A673 (cell line): ENCODE data around the gene DLG3. TPM values are rescaled to one million over a fixed set of nuclear protein-coding genes. Genes with fewer than 3 reads are reported as not detected.

ENCODE experiments used
- BruUV-seq: library from RNA; stranded (reverse); fragments of 400-500 nt; replicated peaks from 2 replicates; lab custom pipeline; 2021; lab: Mats Ljungman, UMichigan
- CTCF ChIA-PET: fragments of 300-600 bp; sonication (Branson Sonifier 250); formaldehyde crosslinking; loops from one replicate; lab custom pipeline; 2022; ENCODE audit warnings: antibody characterized with exemption; lab: Charles Lee
- POLR2A ChIA-PET: fragments of 300-600 bp; sonication (Branson Sonifier 250); formaldehyde crosslinking; loops from one replicate; lab custom pipeline; 2022; ENCODE audit warnings: antibody characterized with exemption; ENCODE audit not compliant: low non-redundant PET; lab: Charles Lee
- DNase-seq: peaks from one replicate; pipeline ENCODE4 v3.0.0-alpha.2; 2015; ENCODE audit warnings: low spot score
- H3K27ac ChIP-seq: fragments of 200-600 bp; sonication (generic); 2 replicates; pipeline ENCODE4 v1.5.1; 2016; ENCODE audit warnings: mixed run types, low read depth, mild to moderate bottlenecking, mixed read lengths, antibody characterized with exemption, low read length; ENCODE audit not compliant: poor library complexity, severe bottlenecking
- H3K27me3 ChIP-seq: fragments of 200-600 bp; sonication (generic); replicated peaks from 2 replicates; pipeline ENCODE4 v1.6.1; 2017; ENCODE audit warnings: mixed run types, low read depth, mild to moderate bottlenecking, mixed read lengths, antibody characterized with exemption, low read length; ENCODE audit not compliant: insufficient read depth, poor library complexity
- H3K36me3 ChIP-seq: fragments of 200-600 bp; sonication (generic); 2 replicates; pipeline ENCODE4 v1.6.1; 2016; ENCODE audit warnings: mixed run types, mild to moderate bottlenecking, mixed read lengths, antibody characterized with exemption, low read length; ENCODE audit not compliant: insufficient read depth, poor library complexity, severe bottlenecking
- H3K4me1 ChIP-seq: fragments of 200-600 bp; sonication (generic); 2 replicates; pipeline ENCODE4 v1.6.1; 2017; ENCODE audit warnings: mixed run types, mild to moderate bottlenecking, mixed read lengths, antibody characterized with exemption, low read length; ENCODE audit not compliant: insufficient read depth, poor library complexity, severe bottlenecking
- H3K4me3 ChIP-seq: fragments of 200-600 bp; sonication (generic); 2 replicates; pipeline ENCODE4 v1.5.1; 2016; ENCODE audit warnings: low read depth, mixed run types, mild to moderate bottlenecking, mixed read lengths, low read length; ENCODE audit not compliant: poor library complexity, severe bottlenecking
- H3K9me3 ChIP-seq: fragments of 200-600 bp; sonication (generic); 2 replicates; pipeline ENCODE4 v1.6.1; 2016; ENCODE audit warnings: mixed run types, low read depth, mild to moderate bottlenecking, mixed read lengths, antibody characterized with exemption, low read length; ENCODE audit not compliant: poor library complexity, severe bottlenecking
- EZH2 ChIP-seq: fragments of 200-600 bp; sonication (generic); IDR thresholded peaks from 2 replicates; pipeline ENCODE4 v1.6.1; 2017; ENCODE audit warnings: borderline replicate concordance, low read depth, mild to moderate bottlenecking, mixed read lengths, antibody characterized with exemption, low read length; ENCODE audit not compliant: poor library complexity, severe bottlenecking
- intact Hi-C: fragments of 100-400 bp; cut with micrococcal nuclease; formaldehyde crosslinking; loops from one replicate; pipeline ENCODE4 v1.10.0; 2022; ENCODE audit not compliant: unreplicated experiment
- total RNA-seq: library from RNA; stranded (reverse); gene quantifications from 2 replicates; pipeline ENCODE4 v1.2.3, GENCODE V29; 2021
- TF ChIP-seq, protein P1 (sequence below): fragments of 300-800, 200-600 bp; sonication (generic); conservative IDR thresholded peaks from 2 replicates; pipeline ENCODE4 v1.5.1; 2017; ENCODE audit warnings: low read depth, mild to moderate bottlenecking, antibody characterized with exemption, low read length, moderate library complexity, mixed read lengths

DLG3 gene
- total RNA-seq, 1 experiment from 2014 or later = 32.8 TPM

DNA sequence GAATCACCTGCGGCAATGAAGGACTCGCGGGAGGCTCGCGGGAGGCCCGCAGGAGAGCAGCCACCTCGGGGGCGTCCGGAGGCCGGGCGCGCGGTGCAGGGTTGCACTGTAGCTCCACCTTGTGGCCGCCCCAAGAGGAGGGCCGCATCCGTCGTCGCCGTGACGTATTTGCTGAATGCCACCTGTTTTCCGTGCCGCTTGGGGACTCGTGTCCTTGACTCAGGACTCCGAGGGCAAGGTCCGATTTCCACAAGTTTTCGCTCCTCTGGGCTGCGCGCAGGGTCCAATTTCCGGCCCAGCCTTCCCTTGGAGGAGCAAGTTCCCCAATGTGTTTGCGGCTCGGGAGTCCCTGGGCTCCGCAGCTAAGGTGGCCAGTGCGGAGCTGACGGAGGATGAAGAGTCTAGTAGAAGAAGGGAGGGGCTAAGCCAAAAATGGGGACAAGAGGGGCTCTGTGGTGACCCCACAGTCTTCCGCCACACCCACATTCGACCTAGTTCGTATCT, 10.7 kb upstream of the DLG3 start:
- H3K9me3 ChIP-seq = no peaks in the 10 kb centered on the region
- DNase-seq = peak; percentile 57
- intact Hi-C loops = no loop called here
- peak overlapping the region; percentile 63 for H3K27ac ChIP-seq
- H3K27me3 ChIP-seq = no peaks in the 10 kb centered on the region
- no peaks in the 10 kb centered on the region for H3K36me3 ChIP-seq
- H3K4me1 ChIP-seq = no peaks in the 10 kb centered on the region
- ChIA-PET POLR2A (no interaction called here), CTCF (interaction anchor here (0.6 to 0.8 kb wide), 2 partner anchors 9 to 20 kb away, joined by 3 to 9 read pairs; no protein-coding TSS in a partner anchor)
- H3K4me3 ChIP-seq = peak overlapping the region; percentile 64
- no TSS peak for BruUV-seq
- TF ChIP-seq EZH2 = no peak
- TF ChIP-seq, protein P1, sequence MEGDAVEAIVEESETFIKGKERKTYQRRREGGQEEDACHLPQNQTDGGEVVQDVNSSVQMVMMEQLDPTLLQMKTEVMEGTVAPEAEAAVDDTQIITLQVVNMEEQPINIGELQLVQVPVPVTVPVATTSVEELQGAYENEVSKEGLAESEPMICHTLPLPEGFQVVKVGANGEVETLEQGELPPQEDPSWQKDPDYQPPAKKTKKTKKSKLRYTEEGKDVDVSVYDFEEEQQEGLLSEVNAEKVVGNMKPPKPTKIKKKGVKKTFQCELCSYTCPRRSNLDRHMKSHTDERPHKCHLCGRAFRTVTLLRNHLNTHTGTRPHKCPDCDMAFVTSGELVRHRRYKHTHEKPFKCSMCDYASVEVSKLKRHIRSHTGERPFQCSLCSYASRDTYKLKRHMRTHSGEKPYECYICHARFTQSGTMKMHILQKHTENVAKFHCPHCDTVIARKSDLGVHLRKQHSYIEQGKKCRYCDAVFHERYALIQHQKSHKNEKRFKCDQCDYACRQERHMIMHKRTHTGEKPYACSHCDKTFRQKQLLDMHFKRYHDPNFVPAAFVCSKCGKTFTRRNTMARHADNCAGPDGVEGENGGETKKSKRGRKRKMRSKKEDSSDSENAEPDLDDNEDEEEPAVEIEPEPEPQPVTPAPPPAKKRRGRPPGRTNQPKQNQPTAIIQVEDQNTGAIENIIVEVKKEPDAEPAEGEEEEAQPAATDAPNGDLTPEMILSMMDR = peak; percentile 72

DNA sequence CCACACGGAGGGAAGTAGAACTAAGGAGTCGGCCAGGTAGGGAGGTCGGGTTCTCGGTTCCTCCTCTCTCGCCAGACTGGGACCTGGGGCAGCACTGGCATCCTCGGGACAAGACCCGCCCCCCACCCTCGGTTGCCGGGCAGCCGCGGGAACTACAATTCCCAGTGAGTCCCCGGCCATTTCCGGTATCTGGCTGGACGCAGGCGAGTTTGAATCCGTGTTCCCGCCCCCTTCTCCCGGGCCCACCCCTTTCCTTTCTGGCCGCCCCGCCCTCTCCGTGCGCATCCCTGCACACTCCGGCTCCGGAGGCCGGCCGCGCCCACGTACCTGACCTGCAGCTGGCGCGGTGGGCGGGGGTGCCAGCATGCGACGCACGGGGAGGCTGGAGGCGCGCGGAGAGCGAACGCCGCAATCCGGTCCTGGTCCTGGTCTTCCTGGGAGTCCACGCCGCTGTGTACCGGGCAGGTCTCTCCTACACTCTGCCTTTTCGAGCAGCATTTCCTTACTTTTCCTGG, 10.2 kb upstream of the DLG3 start:
- H3K36me3 ChIP-seq = no peaks in the 10 kb centered on the region
- CTCF ChIA-PET = interaction anchor here (0.6 to 0.8 kb wide), 2 partner anchors 9 to 20 kb away, joined by 3 to 9 read pairs; no protein-coding TSS in a partner anchor
- BruUV-seq = no TSS peak
- H3K4me1 ChIP-seq = no peaks in the 10 kb centered on the region
- DNase-seq = peak; percentile 85
- TF ChIP-seq EZH2 = no peak
- TF ChIP-seq, protein P1 = no peak
- H3K4me3 ChIP-seq = peak overlapping the region; percentile 64
- no peaks in the 10 kb centered on the region for H3K9me3 ChIP-seq
- peak overlapping the region; percentile 63 for H3K27ac ChIP-seq
- POLR2A ChIA-PET = no interaction called here
- no peaks in the 10 kb centered on the region for H3K27me3 ChIP-seq
- intact Hi-C loops = no loop called here

DNA sequence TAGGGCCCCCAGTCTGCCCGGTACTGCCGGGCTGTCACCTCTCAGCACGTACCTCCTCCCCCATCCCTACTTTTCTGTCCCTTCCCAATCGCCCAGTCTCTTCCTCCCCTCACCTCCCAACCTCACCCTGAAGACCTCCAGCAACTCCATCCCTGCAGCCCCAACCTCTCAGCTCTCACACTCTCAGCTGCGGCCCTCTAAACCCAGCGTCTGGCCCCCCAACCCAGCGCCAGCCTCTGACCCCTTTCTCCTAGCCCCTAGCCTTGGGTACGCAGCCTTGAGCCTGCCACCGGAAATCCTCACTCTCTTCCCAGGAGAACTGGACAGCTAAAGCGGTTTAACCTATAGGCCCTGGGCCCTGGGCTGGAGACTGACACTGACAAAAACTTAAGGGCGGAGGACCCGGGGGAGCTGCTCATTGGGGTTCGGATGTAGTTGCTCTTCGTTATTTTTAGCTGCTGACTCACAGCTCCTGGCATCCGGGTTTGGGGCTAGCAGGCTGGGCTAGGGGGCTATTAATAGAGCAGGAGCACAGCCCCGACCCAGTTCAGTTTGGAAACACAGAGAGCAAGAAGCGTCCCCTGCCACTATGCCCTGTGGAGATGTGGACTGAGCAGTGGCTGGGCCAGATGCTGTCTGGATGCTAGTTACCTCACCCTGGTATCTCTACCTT, 9.6 kb upstream of the DLG3 start:
- intact Hi-C loops = no loop called here
- Histone ChIP-seq H3K4me1 (no peaks in the 10 kb centered on the region), H3K9me3 (no peaks in the 10 kb centered on the region), H3K27me3 (peaks cover 2% of the 10 kb centered on the region), H3K36me3 (no peaks in the 10 kb centered on the region), H3K4me3 (peak overlapping the region; percentile 64), H3K27ac (no peak overlapping the region)
- CTCF ChIA-PET = no interaction called here
- TF ChIP-seq EZH2 = no peak
- TF ChIP-seq, protein P1 = no peak
- no peak for DNase-seq
- POLR2A ChIA-PET = no interaction called here
- no TSS peak for BruUV-seq
